ENCODE measurements around the gene TSR3.
A peak's percentile ranks its signal among the peaks of the same experiment; 100 is the strongest.

The TSR3 gene

GRCh38 chr16:1377406-1378010 is 25.8 kb upstream of the TSR3 start:
- no peak for DNase-seq

- DNase-seq = no peak
Measured at GRCh38 chr16:1375741-1376410, 24.2 kb upstream of the TSR3 start.

GRCh38 chr16:1375298-1375640 is 23.6 kb upstream of the TSR3 start:
- DNase-seq = no peak

- DNase-seq = no peak
Measured at GRCh38 chr16:1374418-1375297, 23.0 kb upstream of the TSR3 start.

- DNase-seq = no peak
Measured at GRCh38 chr16:1372292-1372950, 20.7 kb upstream of the TSR3 start.

GRCh38 chr16:1371054-1371978 is 19.6 kb upstream of the TSR3 start:
- no peak for DNase-seq

GRCh38 chr16:1367486-1368174 is 16.0 kb upstream of the TSR3 start:
- no peak for DNase-seq

- DNase-seq = no peak
Measured at GRCh38 chr16:1366712-1367299, 15.1 kb upstream of the TSR3 start.

GRCh38 chr16:1366060-1366711 is 14.5 kb upstream of the TSR3 start:
- DNase-seq = no peak

- no peak for DNase-seq
Measured at GRCh38 chr16:1364510-1364909, 12.8 kb upstream of the TSR3 start.

- peak; percentile 75 for DNase-seq
Measured at GRCh38 chr16:1363501-1364041, 11.9 kb upstream of the TSR3 start.

GRCh38 chr16:1362807-1363206 is 11.1 kb upstream of the TSR3 start:
- no peak for DNase-seq

- no peak for DNase-seq
Measured at GRCh38 chr16:1361685-1362360, 10.1 kb upstream of the TSR3 start.

- DNase-seq = no peak
Measured at GRCh38 chr16:1357906-1358566, 6.4 kb upstream of the TSR3 start.

GRCh38 chr16:1356061-1356900 is 4.6 kb upstream of the TSR3 start:
- no peak for DNase-seq

- no peak for DNase-seq
Measured at GRCh38 chr16:1355591-1355990, 3.9 kb upstream of the TSR3 start.

GRCh38 chr16:1354815-1355540 is 3.3 kb upstream of the TSR3 start:
- DNase-seq = no peak

- DNase-seq = no peak
Measured at GRCh38 chr16:1351215-1351581, 480 bp downstream of the TSR3 start.
